Activated T-cell treated with anti-CD3 and anti-CD28 coated beads, Interleukin-2, amount 50 U/mL, for 72 hours (primary cell): ENCODE measurements around the gene TMEM131L. TPM values are rescaled to one million over a fixed set of nuclear protein-coding genes. Genes with fewer than 3 reads are reported as not detected.

Experiments
- ATAC-seq, 2 donors: fragments of 150-1000 bp; cut with Tn5 transposase; replicated peaks in 1 of 2; 2 replicates each; pipeline ENCODE4 v1.10.0; 2021; ENCODE audit warnings: moderate library complexity in 2 of 2, mild to moderate bottlenecking in 1 of 2
- DNase-seq, 2 donors: peaks; one replicate each; pipeline ENCODE4 v3.0.0; 2021 to 2022; ENCODE audit warnings: mixed read lengths in 1 of 2
- H3K27ac Mint-ChIP-seq: one replicate; pipeline ENCODE4 v1.8.0; 2022; ENCODE audit warnings: mild to moderate bottlenecking, moderate library complexity, mixed read lengths
- H3K27me3 Mint-ChIP-seq: one replicate; pipeline ENCODE4 v1.8.0; 2022; ENCODE audit warnings: low read depth, mixed read lengths
- H3K36me3 Mint-ChIP-seq, 2 donors: one replicate each; pipeline ENCODE4 v1.8.0; 2022; ENCODE audit warnings: mixed read lengths in 2 of 2, mild to moderate bottlenecking in 1 of 2; ENCODE audit not compliant: insufficient read depth in 2 of 2
- H3K4me1 Mint-ChIP-seq: one replicate; pipeline ENCODE4 v1.8.0; 2022; ENCODE audit warnings: low read depth, mixed read lengths
- H3K4me3 Mint-ChIP-seq, 2 donors: one replicate each; pipeline ENCODE4 v1.8.0; 2022; ENCODE audit warnings: mild to moderate bottlenecking in 2 of 2, mixed read lengths in 2 of 2, moderate library complexity in 2 of 2
- H3K9me3 Mint-ChIP-seq, 2 donors: one replicate each; pipeline ENCODE4 v1.8.0; 2022; ENCODE audit warnings: mixed read lengths in 2 of 2
- total RNA-seq, 2 donors: library from RNA; stranded (reverse); gene quantifications; one replicate each; pipeline ENCODE4 v1.2.3, GENCODE V29; 2022

The TMEM131L gene
- total RNA-seq, 2 donors from 2014 or later: 32.7 to 44.4 TPM

- Mint-ChIP-seq H3K36me3 (peaks cover 4 to 9% of the 10 kb centered on the region in 2 donors), H3K27me3 (peaks cover 39% of the 10 kb centered on the region), H3K9me3 (peaks cover 7 to 9% of the 10 kb centered on the region in 2 donors), H3K4me1 (peaks cover 6% of the 10 kb centered on the region), H3K27ac (no peak overlapping the region), H3K4me3 (no peak overlapping the region)
- DNase-seq (no peak), ATAC-seq (no peak)
Observed at GRCh38 chr4:153679486-153679885, 213.3 kb downstream of the TMEM131L start.

DNA sequence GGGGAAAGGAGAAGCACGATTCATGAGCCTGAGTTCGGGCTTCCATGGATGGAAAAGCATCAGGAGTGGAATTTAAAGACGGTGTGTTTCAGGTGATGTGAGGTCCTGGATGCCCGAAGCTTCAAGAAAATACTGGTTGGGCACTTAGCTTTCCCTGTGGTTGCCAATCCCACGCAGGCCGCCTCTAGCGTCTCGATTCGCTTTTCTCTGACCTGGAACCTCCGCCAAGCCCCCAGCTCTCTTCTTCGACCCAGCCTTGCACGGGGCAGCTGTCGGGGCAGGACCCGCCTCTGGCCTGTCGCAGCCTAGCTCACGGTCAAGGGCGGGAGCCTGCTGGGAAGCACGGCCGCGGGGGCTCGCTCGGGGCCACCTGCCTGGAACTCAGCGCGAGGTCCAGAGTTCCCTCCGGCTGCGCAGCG is 217.6 kb downstream of the TMEM131L start:
- no peak for DNase-seq
- H3K27me3 Mint-ChIP-seq: peaks cover 37% of the 10 kb centered on the region
- peaks cover 1 to 2% of the 10 kb centered on the region in 2 donors for H3K36me3 Mint-ChIP-seq
- no peak for ATAC-seq
- H3K4me3 Mint-ChIP-seq: peak overlapping the region; percentile 55 to 69
- peaks cover 1 to 3% of the 10 kb centered on the region in 2 donors for H3K9me3 Mint-ChIP-seq
- H3K4me1 Mint-ChIP-seq: peaks cover 13% of the 10 kb centered on the region
- H3K27ac Mint-ChIP-seq: no peak overlapping the region

GRCh38 chr4:153684182-153684970 is 218.2 kb downstream of the TMEM131L start, which contains the start of gene TLR2:
Gene TLR2 (plus strand): TSS chr4:153684280. CDS start chr4:153702908, 18,628 bp downstream.
- peak; percentile 66 to 71 for DNase-seq
- peaks cover 13% of the 10 kb centered on the region for H3K4me1 Mint-ChIP-seq
- H3K4me3 Mint-ChIP-seq: peak within 1 kb of the TSS; percentile 86 to 89
- peak within 1 kb of the TSS; percentile 64 for H3K27ac Mint-ChIP-seq
- H3K36me3 Mint-ChIP-seq: peaks cover 2 to 7% of the 10 kb centered on the region in 2 donors
- peak; percentile 86 to 94 for ATAC-seq
- H3K9me3 Mint-ChIP-seq: peaks cover 3 to 4% of the 10 kb centered on the region in 2 donors
- peaks cover 33% of the 10 kb centered on the region for H3K27me3 Mint-ChIP-seq

DNA sequence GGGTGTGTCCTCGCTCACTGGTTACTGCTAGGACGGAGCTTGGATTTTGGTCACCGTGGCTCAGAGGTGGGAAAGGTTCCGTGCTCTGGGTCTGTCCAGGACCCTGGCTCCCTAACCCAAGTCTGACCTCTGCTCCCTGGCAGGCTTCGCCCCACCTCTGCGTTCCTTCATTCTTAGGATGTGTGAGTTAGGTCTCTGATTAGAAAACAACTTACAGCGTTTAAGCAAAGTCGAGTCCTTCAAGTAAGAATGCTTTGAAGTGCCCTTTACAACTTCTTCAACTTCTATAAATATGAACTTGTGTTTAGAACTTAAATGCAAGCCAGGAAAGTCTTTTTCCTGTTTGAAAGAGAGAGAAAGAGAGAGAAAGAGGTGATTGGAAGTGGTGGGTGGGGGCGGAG is 218.8 kb downstream of the TMEM131L start:
- H3K4me3 Mint-ChIP-seq: peak overlapping the region; percentile 86 to 89
- peaks cover 2 to 11% of the 10 kb centered on the region in 2 donors for H3K36me3 Mint-ChIP-seq
- peaks cover 33% of the 10 kb centered on the region for H3K27me3 Mint-ChIP-seq
- peaks cover 4 to 6% of the 10 kb centered on the region in 2 donors for H3K9me3 Mint-ChIP-seq
- ATAC-seq: no peak
- H3K4me1 Mint-ChIP-seq: peaks cover 13% of the 10 kb centered on the region
- H3K27ac Mint-ChIP-seq: peak overlapping the region; percentile 64
- DNase-seq: no peak

Other genes starting within 250 kb of the TMEM131L start
- 10 to 100 TPM; 29.8 to 38.4 TPM for gene MND1, start 121.7 kb upstream of the TMEM131L start, total RNA-seq
- 1 to 10 TPM in 1 of 2 donors, under 1 TPM in 1; 0.70 to 1.4 TPM for gene TLR2, start 217.9 kb downstream of the TMEM131L start, total RNA-seq